GM23338 (cell line): ENCODE measurements around the gene WNT9A. TPM values are rescaled to one million over a fixed set of nuclear protein-coding genes. Genes with fewer than 3 reads are reported as not detected.

Experiments
- ATAC-seq: fragments of 200-7000 bp; cut with Tn5 transposase; 3 replicates; pipeline ENCODE4 v1.9.1; 2020
- DNase-seq: peaks from one replicate; pipeline ENCODE4 v3.0.0-alpha.2; 2015; ENCODE audit warnings: low spot score
- H2AFZ ChIP-seq: fragments of 200-600 bp; sonication (generic); 2 replicates; pipeline ENCODE4 v1.8.0; 2016; ENCODE audit warnings: antibody characterized with exemption, mild to moderate bottlenecking, moderate library complexity
- H3F3A ChIP-seq: fragments of 200-600 bp; sonication (generic); replicated peaks from 2 replicates; pipeline ENCODE4 v1.8.0; 2017; ENCODE audit warnings: antibody characterized with exemption, mixed run types, low read depth
- H3K27ac ChIP-seq: fragments of 200-600 bp; sonication (generic); 2 replicates; pipeline ENCODE4 v1.6.1; 2016; ENCODE audit warnings: low read depth
- H3K27me3 ChIP-seq: fragments of 200-600 bp; sonication (generic); 2 replicates; pipeline ENCODE4 v1.8.0; 2016; ENCODE audit warnings: mild to moderate bottlenecking, mixed run types, moderate library complexity; ENCODE audit not compliant: insufficient read depth
- H3K36me3 ChIP-seq: fragments of 200-600 bp; sonication (generic); 2 replicates; pipeline ENCODE4 v1.8.0; 2016; ENCODE audit warnings: mild to moderate bottlenecking; ENCODE audit not compliant: insufficient read depth
- H3K4me1 ChIP-seq: fragments of 200-600 bp; sonication (generic); 2 replicates; pipeline ENCODE4 v1.8.0; 2016; ENCODE audit warnings: mild to moderate bottlenecking, moderate library complexity; ENCODE audit not compliant: insufficient read depth
- H3K4me2 ChIP-seq: fragments of 200-600 bp; sonication (generic); 2 replicates; pipeline ENCODE4 v1.7.1; 2017; ENCODE audit warnings: mixed run types
- H3K4me3 ChIP-seq: fragments of 200-600 bp; sonication (generic); 2 replicates; pipeline ENCODE4 v1.6.1; 2016; ENCODE audit warnings: mixed run types
- H3K79me2 ChIP-seq: fragments of 200-600 bp; sonication (generic); replicated peaks from 2 replicates; pipeline ENCODE4 v1.8.0; 2017; ENCODE audit warnings: mild to moderate bottlenecking; ENCODE audit not compliant: insufficient read depth
- H3K9me2 ChIP-seq: fragments of 200-600 bp; sonication (generic); 2 replicates; pipeline ENCODE4 v1.8.0; 2017; ENCODE audit not compliant: insufficient read depth
- H4K20me1 ChIP-seq: fragments of 200-600 bp; sonication (generic); replicated peaks from 2 replicates; pipeline ENCODE4 v1.8.0; 2017; ENCODE audit warnings: mild to moderate bottlenecking; ENCODE audit not compliant: insufficient read depth
- H3K27ac Mint-ChIP-seq: 2 replicates; pipeline ENCODE4 v1.8.0; 2020; ENCODE audit warnings: inconsistent platforms, mild to moderate bottlenecking, moderate library complexity, mixed read lengths
- H3K27me3 Mint-ChIP-seq: 3 replicates; pipeline ENCODE4 v1.8.0; 2022; ENCODE audit warnings: low read depth, mild to moderate bottlenecking, moderate library complexity, mixed read lengths, inconsistent platforms; ENCODE audit not compliant: insufficient read depth, poor library complexity
- H3K36me3 Mint-ChIP-seq: 3 replicates; pipeline ENCODE4 v1.8.0; 2021; ENCODE audit warnings: low read depth, mild to moderate bottlenecking, inconsistent platforms, moderate library complexity, mixed read lengths
- H3K4me1 Mint-ChIP-seq: 3 replicates; pipeline ENCODE4 v1.8.0; 2020; ENCODE audit warnings: mild to moderate bottlenecking, inconsistent platforms, mixed read lengths
- H3K4me3 Mint-ChIP-seq: 3 replicates; pipeline ENCODE4 v1.8.0; 2021; ENCODE audit warnings: moderate library complexity, mild to moderate bottlenecking, inconsistent platforms, mixed read lengths
- H3K9me3 Mint-ChIP-seq: 3 replicates; pipeline ENCODE4 v1.8.0; 2020; ENCODE audit warnings: moderate library complexity, mild to moderate bottlenecking, inconsistent platforms, mixed read lengths
- CREB1 ChIP-seq: fragments of 250-450 bp; sonication (Bioruptor Pico); IDR thresholded peaks from 2 replicates; pipeline ENCODE4 v1.5.0; 2020; ENCODE audit warnings: low read depth, mild to moderate bottlenecking, moderate library complexity
- EZH2 ChIP-seq: fragments of 200-600 bp; sonication (generic); IDR thresholded peaks from one replicate; pipeline ENCODE4 v1.8.0; 2017; ENCODE audit warnings: antibody characterized with exemption, mild to moderate bottlenecking, low read depth; ENCODE audit not compliant: unreplicated experiment
- EZH2phosphoT487 ChIP-seq: fragments of 200-600 bp; sonication (generic); IDR thresholded peaks from one replicate; pipeline ENCODE4 v1.8.1; 2018; ENCODE audit warnings: antibody characterized with exemption; ENCODE audit not compliant: unreplicated experiment
- JUNB ChIP-seq: IDR thresholded peaks from one replicate; pipeline ENCODE4 v1.6.1; 2016; ENCODE audit warnings: antibody characterized with exemption; ENCODE audit not compliant: unreplicated experiment
- NANOG ChIP-seq: IDR thresholded peaks from 2 replicates; pipeline ENCODE4 v1.6.1; 2016; ENCODE audit warnings: antibody characterized with exemption, borderline replicate concordance
- POLR2AphosphoS5 ChIP-seq: IDR thresholded peaks from 2 replicates; pipeline ENCODE4 v1.6.1; 2016; ENCODE audit warnings: antibody characterized with exemption, low read depth
- STAT1 ChIP-seq: IDR thresholded peaks from one replicate; pipeline ENCODE4 v1.6.1; 2016; ENCODE audit warnings: antibody characterized with exemption; ENCODE audit not compliant: unreplicated experiment
- ZNF114 ChIP-seq: fragments of 250-450 bp; sonication (Bioruptor Pico); IDR thresholded peaks from 2 replicates; pipeline ENCODE4 v1.5.0; 2020; ENCODE audit warnings: mild to moderate bottlenecking, moderate library complexity
- ZNF331 ChIP-seq: fragments of 250-450 bp; sonication (Bioruptor Pico); IDR thresholded peaks from 2 replicates; pipeline ENCODE4 v1.5.0; 2020; ENCODE audit warnings: low read depth, mild to moderate bottlenecking, moderate library complexity
- long read RNA-seq: library from polyadenylated mRNA; unstranded; transcript quantifications from one replicate; pipeline ENCODE4 v2.0.0, GENCODE V29; 2020; ENCODE audit not compliant: unreplicated experiment
- polyA plus RNA-seq: library from polyadenylated mRNA; unstranded; fragments of >200 nt; fragmentation: Nextera tagmentation; extraction: Ambion mirVana; gene quantifications from 2 replicates; pipeline ENCODE4 v1.2.1, GENCODE V29; 2016
- total RNA-seq: library from RNA; depleted of rRNA; stranded (reverse); fragments of >200 nt; shearing (Covaris generic); gene quantifications from 2 replicates; pipeline ENCODE4 v1.2.3, GENCODE V29; 2014; rRNA removed
- TF ChIP-seq, protein P1 (sequence below): IDR thresholded peaks from 2 replicates; pipeline ENCODE4 v1.6.1; 2016; ENCODE audit warnings: antibody characterized with exemption
- TF ChIP-seq, protein P2 (sequence below): fragments of 250-450 bp; sonication (Bioruptor Pico); IDR thresholded peaks from 2 replicates; pipeline ENCODE4 v1.5.0; 2020; ENCODE audit warnings: mild to moderate bottlenecking, moderate library complexity

The WNT9A gene, protein sequence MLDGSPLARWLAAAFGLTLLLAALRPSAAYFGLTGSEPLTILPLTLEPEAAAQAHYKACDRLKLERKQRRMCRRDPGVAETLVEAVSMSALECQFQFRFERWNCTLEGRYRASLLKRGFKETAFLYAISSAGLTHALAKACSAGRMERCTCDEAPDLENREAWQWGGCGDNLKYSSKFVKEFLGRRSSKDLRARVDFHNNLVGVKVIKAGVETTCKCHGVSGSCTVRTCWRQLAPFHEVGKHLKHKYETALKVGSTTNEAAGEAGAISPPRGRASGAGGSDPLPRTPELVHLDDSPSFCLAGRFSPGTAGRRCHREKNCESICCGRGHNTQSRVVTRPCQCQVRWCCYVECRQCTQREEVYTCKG
- total RNA-seq (1.8 and 2.0 TPM in 2 replicates), polyA plus RNA-seq (0.06 and 0.07 TPM in 2 replicates)
- long read RNA-seq = 0 reads

DNA sequence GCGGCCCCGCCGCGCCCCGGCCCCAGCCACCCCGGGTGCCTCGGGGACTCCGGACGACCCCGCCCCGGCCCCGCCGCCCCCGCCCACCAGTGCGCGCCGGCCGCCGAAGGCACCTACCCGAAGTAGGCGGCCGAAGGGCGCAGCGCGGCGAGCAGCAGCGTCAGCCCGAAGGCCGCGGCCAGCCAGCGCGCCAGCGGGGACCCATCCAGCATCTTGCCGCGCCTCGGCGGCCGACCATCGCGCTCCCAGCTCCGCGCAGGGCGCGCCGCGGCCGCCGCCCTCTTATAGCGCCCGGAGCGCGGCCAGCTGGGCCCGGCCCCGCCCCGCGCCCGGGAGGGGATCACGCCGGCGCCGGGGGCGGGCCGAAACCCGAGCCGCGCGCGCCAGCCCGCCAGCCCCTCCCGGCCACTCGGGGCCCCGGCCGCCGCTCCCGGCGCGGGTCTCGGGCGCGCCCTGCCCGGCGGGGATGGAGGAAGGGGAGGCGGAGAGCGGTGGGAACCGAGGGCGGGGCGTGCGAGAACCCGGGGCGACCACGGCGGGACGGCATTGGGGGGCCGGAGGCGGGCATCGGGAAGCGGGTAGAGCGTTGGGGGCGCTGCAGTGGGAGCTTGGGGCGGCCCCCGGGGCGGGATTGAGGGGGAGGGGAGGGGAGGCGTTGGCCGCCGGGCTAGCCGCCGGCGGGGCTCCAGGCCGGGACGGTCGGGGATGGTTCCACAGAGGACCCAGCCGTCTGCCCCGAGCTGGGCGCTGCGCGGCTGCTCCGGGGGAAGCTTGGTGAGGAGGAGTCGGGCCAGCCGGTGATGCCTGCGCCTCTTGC is at the start of gene WNT9A:
Gene WNT9A, minus strand, starts transcription at position 257 of the 817 bp plus-strand sequence. Its CDS starts 45 bp downstream, at position 212.
- no peak within 1 kb of the TSS for H3K27ac Mint-ChIP-seq
- peaks cover 9% of the 10 kb centered on the region for H3K4me1 Mint-ChIP-seq
- no peak within 1 kb of the TSS for H3K27ac ChIP-seq
- DNase-seq (peak; percentile 79), ATAC-seq (peak; percentile 30)
- no peaks in the 10 kb centered on the region for H3K9me3 Mint-ChIP-seq
- peak within 1 kb of the TSS; percentile 82 for H3K4me3 ChIP-seq
- peaks cover 30% of the 10 kb centered on the region for H3K27me3 Mint-ChIP-seq
- TF ChIP-seq EZH2phosphoT487 (no peak), POLR2AphosphoS5 (peak; percentile 55)
- peaks cover 27% of the 10 kb centered on the region for H3K27me3 ChIP-seq
- no peaks in the 10 kb centered on the region for H3K36me3 Mint-ChIP-seq
- no peaks in the 10 kb centered on the region for H3K9me2 ChIP-seq
- H3K4me3 Mint-ChIP-seq = peak within 1 kb of the TSS; percentile 81
- H3K79me2 ChIP-seq = no peaks in the 10 kb centered on the region
- 0 out of 2 replicates have a peak, but pooled peaks cover 3% of the 10 kb centered on the region for H3F3A ChIP-seq
- H3K36me3 ChIP-seq = no peaks in the 10 kb centered on the region
- H3K4me2 ChIP-seq = peak within 1 kb of the TSS; percentile 98
- peak within 1 kb of the TSS; percentile 98 for H2AFZ ChIP-seq
- H3K4me1 ChIP-seq = peaks cover 6% of the 10 kb centered on the region; the same call in 1 of the 2 replicates
- H4K20me1 ChIP-seq = peaks cover 5% of the 10 kb centered on the region; the same call in 1 of the 2 replicates

DNA sequence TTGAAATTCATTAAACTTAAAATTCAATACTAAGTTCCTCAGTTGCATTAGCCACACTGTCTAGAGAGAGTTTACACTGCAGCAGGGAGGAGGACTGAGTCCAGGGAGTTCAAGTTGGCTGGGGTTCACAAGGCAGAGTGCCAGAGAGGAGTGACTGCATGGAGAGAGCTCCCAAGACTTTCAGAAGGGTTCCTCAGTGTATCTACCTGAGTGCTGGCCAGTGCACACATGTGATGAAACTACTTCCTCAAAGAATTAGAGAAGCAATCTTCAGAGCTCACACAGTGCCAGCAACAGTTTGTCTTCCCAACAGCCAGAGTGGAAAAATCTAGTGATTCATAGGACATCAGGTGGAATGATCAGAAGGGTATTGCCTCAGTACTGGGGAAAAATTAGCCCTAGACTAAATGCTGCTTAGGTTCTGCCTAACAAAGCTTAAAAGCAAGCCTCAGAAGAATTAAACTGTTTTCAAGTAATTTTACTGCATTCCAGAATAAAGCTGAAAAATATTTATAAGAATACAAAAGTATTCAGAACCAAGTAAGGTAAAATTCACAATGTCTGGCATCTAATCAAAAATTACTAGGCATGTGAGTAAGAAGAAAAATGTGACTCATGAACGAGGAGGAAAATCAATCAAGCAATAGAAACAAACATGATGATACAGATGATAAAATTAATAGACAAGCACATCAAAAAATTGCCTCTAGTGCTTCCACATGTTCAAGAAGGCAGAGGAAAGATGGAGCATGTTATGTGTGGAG is 48.6 kb upstream of the WNT9A start:
- no peak overlapping the region for H3K27ac ChIP-seq
- no peak overlapping the region for H3K27ac Mint-ChIP-seq
- H3K36me3 Mint-ChIP-seq = no peaks in the 10 kb centered on the region
- no peaks in the 10 kb centered on the region for H3K4me1 ChIP-seq
- H3K4me1 Mint-ChIP-seq = no peaks in the 10 kb centered on the region
- no peaks in the 10 kb centered on the region for H3K36me3 ChIP-seq
- H3F3A ChIP-seq = no peaks in the 10 kb centered on the region
- no peak for ATAC-seq
- no peaks in the 10 kb centered on the region for H3K9me2 ChIP-seq
- H3K27me3 Mint-ChIP-seq = peaks cover 27% of the 10 kb centered on the region
- no peak overlapping the region; the same call in 2 of the 3 replicates for H3K4me3 Mint-ChIP-seq
- H4K20me1 ChIP-seq = no peaks in the 10 kb centered on the region
- H2AFZ ChIP-seq = no peak overlapping the region
- no peak for DNase-seq
- peaks cover 29% of the 10 kb centered on the region for H3K9me3 Mint-ChIP-seq
- no peak overlapping the region for H3K4me2 ChIP-seq
- H3K79me2 ChIP-seq = no peaks in the 10 kb centered on the region
- H3K4me3 ChIP-seq = no peak overlapping the region
- H3K27me3 ChIP-seq = peaks cover 35% of the 10 kb centered on the region
- no peak for TF ChIP-seq NANOG
- no peak for TF ChIP-seq POLR2AphosphoS5
- TF ChIP-seq EZH2 = no peak
- TF ChIP-seq JUNB = no peak
- TF ChIP-seq ZNF331 (CRISPR knock-in tag) = no peak
- TF ChIP-seq EZH2phosphoT487 = no peak
- TF ChIP-seq, protein P1, sequence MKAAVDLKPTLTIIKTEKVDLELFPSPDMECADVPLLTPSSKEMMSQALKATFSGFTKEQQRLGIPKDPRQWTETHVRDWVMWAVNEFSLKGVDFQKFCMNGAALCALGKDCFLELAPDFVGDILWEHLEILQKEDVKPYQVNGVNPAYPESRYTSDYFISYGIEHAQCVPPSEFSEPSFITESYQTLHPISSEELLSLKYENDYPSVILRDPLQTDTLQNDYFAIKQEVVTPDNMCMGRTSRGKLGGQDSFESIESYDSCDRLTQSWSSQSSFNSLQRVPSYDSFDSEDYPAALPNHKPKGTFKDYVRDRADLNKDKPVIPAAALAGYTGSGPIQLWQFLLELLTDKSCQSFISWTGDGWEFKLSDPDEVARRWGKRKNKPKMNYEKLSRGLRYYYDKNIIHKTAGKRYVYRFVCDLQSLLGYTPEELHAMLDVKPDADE = no peak
- TF ChIP-seq STAT1 = no peak
- TF ChIP-seq, protein P2, sequence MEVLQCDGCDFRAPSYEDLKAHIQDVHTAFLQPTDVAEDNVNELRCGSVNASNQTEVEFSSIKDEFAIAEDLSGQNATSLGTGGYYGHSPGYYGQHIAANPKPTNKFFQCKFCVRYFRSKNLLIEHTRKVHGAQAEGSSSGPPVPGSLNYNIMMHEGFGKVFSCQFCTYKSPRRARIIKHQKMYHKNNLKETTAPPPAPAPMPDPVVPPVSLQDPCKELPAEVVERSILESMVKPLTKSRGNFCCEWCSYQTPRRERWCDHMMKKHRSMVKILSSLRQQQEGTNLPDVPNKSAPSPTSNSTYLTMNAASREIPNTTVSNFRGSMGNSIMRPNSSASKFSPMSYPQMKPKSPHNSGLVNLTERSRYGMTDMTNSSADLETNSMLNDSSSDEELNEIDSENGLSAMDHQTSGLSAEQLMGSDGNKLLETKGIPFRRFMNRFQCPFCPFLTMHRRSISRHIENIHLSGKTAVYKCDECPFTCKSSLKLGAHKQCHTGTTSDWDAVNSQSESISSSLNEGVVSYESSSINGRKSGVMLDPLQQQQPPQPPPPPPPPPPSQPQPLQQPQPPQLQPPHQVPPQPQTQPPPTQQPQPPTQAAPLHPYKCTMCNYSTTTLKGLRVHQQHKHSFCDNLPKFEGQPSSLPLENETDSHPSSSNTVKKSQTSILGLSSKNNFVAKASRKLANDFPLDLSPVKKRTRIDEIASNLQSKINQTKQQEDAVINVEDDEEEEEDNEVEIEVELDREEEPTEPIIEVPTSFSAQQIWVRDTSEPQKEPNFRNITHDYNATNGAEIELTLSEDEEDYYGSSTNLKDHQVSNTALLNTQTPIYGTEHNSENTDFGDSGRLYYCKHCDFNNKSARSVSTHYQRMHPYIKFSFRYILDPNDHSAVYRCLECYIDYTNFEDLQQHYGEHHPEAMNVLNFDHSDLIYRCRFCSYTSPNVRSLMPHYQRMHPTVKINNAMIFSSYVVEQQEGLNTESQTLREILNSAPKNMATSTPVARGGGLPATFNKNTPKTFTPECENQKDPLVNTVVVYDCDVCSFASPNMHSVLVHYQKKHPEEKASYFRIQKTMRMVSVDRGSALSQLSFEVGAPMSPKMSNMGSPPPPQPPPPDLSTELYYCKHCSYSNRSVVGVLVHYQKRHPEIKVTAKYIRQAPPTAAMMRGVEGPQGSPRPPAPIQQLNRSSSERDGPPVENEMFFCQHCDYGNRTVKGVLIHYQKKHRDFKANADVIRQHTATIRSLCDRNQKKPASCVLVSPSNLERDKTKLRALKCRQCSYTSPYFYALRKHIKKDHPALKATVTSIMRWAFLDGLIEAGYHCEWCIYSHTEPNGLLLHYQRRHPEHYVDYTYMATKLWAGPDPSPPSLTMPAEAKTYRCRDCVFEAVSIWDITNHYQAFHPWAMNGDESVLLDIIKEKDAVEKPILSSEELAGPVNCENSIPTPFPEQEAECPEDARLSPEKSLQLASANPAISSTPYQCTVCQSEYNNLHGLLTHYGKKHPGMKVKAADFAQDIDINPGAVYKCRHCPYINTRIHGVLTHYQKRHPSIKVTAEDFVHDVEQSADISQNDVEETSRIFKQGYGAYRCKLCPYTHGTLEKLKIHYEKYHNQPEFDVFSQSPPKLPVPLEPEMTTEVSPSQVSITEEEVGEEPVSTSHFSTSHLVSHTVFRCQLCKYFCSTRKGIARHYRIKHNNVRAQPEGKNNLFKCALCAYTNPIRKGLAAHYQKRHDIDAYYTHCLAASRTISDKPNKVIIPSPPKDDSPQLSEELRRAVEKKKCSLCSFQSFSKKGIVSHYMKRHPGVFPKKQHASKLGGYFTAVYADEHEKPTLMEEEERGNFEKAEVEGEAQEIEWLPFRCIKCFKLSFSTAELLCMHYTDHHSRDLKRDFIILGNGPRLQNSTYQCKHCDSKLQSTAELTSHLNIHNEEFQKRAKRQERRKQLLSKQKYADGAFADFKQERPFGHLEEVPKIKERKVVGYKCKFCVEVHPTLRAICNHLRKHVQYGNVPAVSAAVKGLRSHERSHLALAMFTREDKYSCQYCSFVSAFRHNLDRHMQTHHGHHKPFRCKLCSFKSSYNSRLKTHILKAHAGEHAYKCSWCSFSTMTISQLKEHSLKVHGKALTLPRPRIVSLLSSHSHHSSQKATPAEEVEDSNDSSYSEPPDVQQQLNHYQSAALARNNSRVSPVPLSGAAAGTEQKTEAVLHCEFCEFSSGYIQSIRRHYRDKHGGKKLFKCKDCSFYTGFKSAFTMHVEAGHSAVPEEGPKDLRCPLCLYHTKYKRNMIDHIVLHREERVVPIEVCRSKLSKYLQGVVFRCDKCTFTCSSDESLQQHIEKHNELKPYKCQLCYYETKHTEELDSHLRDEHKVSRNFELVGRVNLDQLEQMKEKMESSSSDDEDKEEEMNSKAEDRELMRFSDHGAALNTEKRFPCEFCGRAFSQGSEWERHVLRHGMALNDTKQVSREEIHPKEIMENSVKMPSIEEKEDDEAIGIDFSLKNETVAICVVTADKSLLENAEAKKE (CRISPR knock-in tag) = no peak
- no peak for TF ChIP-seq ZNF114 (CRISPR knock-in tag)
- TF ChIP-seq CREB1 = no peak
